BJ (cell line): ENCODE data around the gene RCOR1. TPM values are rescaled to one million over a fixed set of nuclear protein-coding genes. Genes with fewer than 3 reads are reported as not detected.

Experiments
- CTCF ChIA-PET: fragments of 350-600 bp; formaldehyde crosslinking; extraction: SDS; loops from one replicate; lab custom pipeline; 2021; ENCODE audit warnings: antibody characterized with exemption, inconsistent platforms; lab: Yijun Ruan, JAX
- POLR2A ChIA-PET: fragments of 300-600 bp; sonication (Branson Sonifier 250); formaldehyde crosslinking; extraction: SDS; loops from one replicate; lab custom pipeline; 2021; ENCODE audit warnings: antibody characterized with exemption; lab: Charles Lee
- DNase-seq: peaks from one replicate; pipeline ENCODE4 v3.0.0-alpha.2; 2011; ENCODE audit warnings: low read depth
- H3K27me3 ChIP-seq: 2 replicates; pipeline ENCODE4 v1.6.0; 2011; ENCODE audit warnings: low read length; ENCODE audit not compliant: control insufficient read depth, insufficient read depth
- H3K36me3 ChIP-seq: 2 replicates; pipeline ENCODE4 v1.5.1; 2011; ENCODE audit warnings: low read length; ENCODE audit not compliant: control insufficient read depth, insufficient read depth
- H3K4me3 ChIP-seq: 2 replicates; pipeline ENCODE4 v1.5.1; 2011; ENCODE audit warnings: low read depth, mild to moderate bottlenecking, control low read depth, low read length
- CTCF ChIP-seq: IDR thresholded peaks from 2 replicates; pipeline ENCODE4 v1.5.1; 2011; ENCODE audit warnings: low read depth, mild to moderate bottlenecking, control low read depth, inconsistent platforms, low read length, moderate library complexity; ENCODE audit not compliant: insufficient read depth
- polyA plus RNA-seq: library from polyadenylated mRNA; depleted of rRNA; stranded (reverse); fragments of >200 nt; gene quantifications from 2 replicates; pipeline ENCODE4 v1.2.3, GENCODE V29; 2011

Gene RCOR1
- polyA plus RNA-seq, 1 experiment, result 7.9 TPM

GRCh38 chr14:102774391-102775153, 182.1 kb downstream of the RCOR1 start:
- CTCF ChIA-PET, result interaction anchor here (0.7 to 3.9 kb wide), 18 partner anchors 9 to 517 kb away, joined by 3 to 33 read pairs (median 3); no protein-coding TSS in a partner anchor
- TF ChIP-seq CTCF, result peak; percentile 89
- no peaks in the 10 kb centered on the region for H3K36me3 ChIP-seq
- DNase-seq, result no peak
- H3K27me3 ChIP-seq, result peaks cover 5% of the 10 kb centered on the region
- POLR2A ChIA-PET, result no interaction called here
- no peak overlapping the region for H3K4me3 ChIP-seq

GRCh38 chr14:102775855-102776760, 183.7 kb downstream of the RCOR1 start:
- DNase-seq, result no peak
- POLR2A ChIA-PET, result no interaction called here
- H3K36me3 ChIP-seq, result no peaks in the 10 kb centered on the region
- H3K27me3 ChIP-seq, result no peaks in the 10 kb centered on the region
- no peak overlapping the region for H3K4me3 ChIP-seq
- TF ChIP-seq CTCF, result no peak
- CTCF ChIA-PET, result interaction anchor here (0.6 to 3.8 kb wide), 8 partner anchors 11 to 251 kb away, joined by 3 to 33 read pairs (median 4); no protein-coding TSS in a partner anchor

- peak within 1 kb of the TSS; percentile 52 for H3K4me3 ChIP-seq
- POLR2A ChIA-PET, result no interaction called here
- no peaks in the 10 kb centered on the region for H3K36me3 ChIP-seq
- H3K27me3 ChIP-seq, result no peaks in the 10 kb centered on the region
- CTCF ChIA-PET, result interaction anchor here (1.4 to 3.8 kb wide), 3 partner anchors 83 to 140 kb away, joined by 3 to 33 read pairs (median 4); no protein-coding TSS in a partner anchor
- no peak for DNase-seq
- TF ChIP-seq CTCF, result no peak
Observed at GRCh38 chr14:102776761-102777710, 184.6 kb downstream of the RCOR1 start, which contains the start of gene TRAF3. Gene TRAF3, plus strand, starts transcription at chr14:102777449. Its CDS starts 92,753 bp downstream, at chr14:102870202.

GRCh38 chr14:102777711-102778337, 185.4 kb downstream of the RCOR1 start:
- H3K27me3 ChIP-seq, result no peaks in the 10 kb centered on the region
- ChIA-PET CTCF (no interaction called here), POLR2A (no interaction called here)
- peak overlapping the region; percentile 52 for H3K4me3 ChIP-seq
- no peak for DNase-seq
- no peak for TF ChIP-seq CTCF
- no peaks in the 10 kb centered on the region for H3K36me3 ChIP-seq
